H1 (cell line): ENCODE results near the gene STARD4. TPM values are rescaled to one million over a fixed set of nuclear protein-coding genes. Genes with fewer than 3 reads are reported as not detected.

Source experiments
- CTCF ChIA-PET: fragments of 300-600 bp; sonication (Branson Sonifier 250); formaldehyde crosslinking; loops from one replicate; lab custom pipeline; 2021; ENCODE audit not compliant: partially characterized antibody; lab: Charles Lee
- POLR2A ChIA-PET: fragments of 300-600 bp; sonication (Branson Sonifier 250); formaldehyde crosslinking; loops from one replicate; lab custom pipeline; 2021; ENCODE audit warnings: inconsistent platforms; ENCODE audit not compliant: partially characterized antibody; lab: Charles Lee
- DNase-seq, 2 experiments: peaks; one replicate each; pipeline versions ENCODE4 v3.0.0 to v3.0.0-alpha.2; 2010 to 2022; ENCODE audit warnings: low spot score in 2 of 2, low read depth in 1 of 2, mixed read lengths in 1 of 2
- FAIRE-seq: peaks from 2 replicates; lab custom pipeline; 2011; peaks lifted over from hg19 to GRCh38; lab: Jason Lieb, UNC
- H2AFZ ChIP-seq: 2 replicates; pipeline ENCODE4 v1.8.1; 2012; ENCODE audit warnings: low read length, inconsistent platforms
- H2AK5ac ChIP-seq: 2 replicates; pipeline ENCODE4 v1.6.1; 2013; ENCODE audit warnings: low read depth, low read length
- H2BK120ac ChIP-seq: replicated peaks from 2 replicates; pipeline ENCODE3; 2013; ENCODE audit warnings: low read depth, low read length, inconsistent platforms
- H2BK12ac ChIP-seq: 2 replicates; pipeline ENCODE4 v1.6.1; 2013; ENCODE audit warnings: low read depth, low read length
- H2BK15ac ChIP-seq: 2 replicates; pipeline ENCODE4 v1.6.1; 2013; ENCODE audit warnings: low read length
- H2BK20ac ChIP-seq: 2 replicates; pipeline ENCODE4 v1.6.1; 2013; ENCODE audit warnings: low read length
- H2BK5ac ChIP-seq: 2 replicates; pipeline ENCODE4 v1.6.1; 2013; ENCODE audit warnings: low read depth, low read length
- H3K14ac ChIP-seq: 2 replicates; pipeline ENCODE4 v1.6.1; 2013; ENCODE audit warnings: inconsistent platforms; ENCODE audit not compliant: insufficient read length
- H3K18ac ChIP-seq: 2 replicates; pipeline ENCODE4 v1.6.1; 2013; ENCODE audit warnings: low read length; ENCODE audit errors: extremely low read depth
- H3K23ac ChIP-seq: 2 replicates; pipeline ENCODE4 v1.6.1; 2013; ENCODE audit warnings: inconsistent platforms; ENCODE audit not compliant: insufficient read length
- H3K23me2 ChIP-seq: 2 replicates; pipeline ENCODE4 v1.6.1; 2013; ENCODE audit warnings: low read depth, low read length
- H3K27ac ChIP-seq: 2 replicates; pipeline ENCODE4 v1.6.1; 2011; ENCODE audit warnings: low read depth, low read length, inconsistent platforms
- H3K27me3 ChIP-seq, 4 experiments: replicated peaks in 1 of 4; 1 replicate in 1 of 4; 2 replicates in 3 of 4; pipeline versions ENCODE4 v1.6.1 to v1.8.1; 2011 to 2013; ENCODE audit warnings: low read length in 3 of 4, mild to moderate bottlenecking in 3 of 4, inconsistent platforms in 2 of 4, mixed read lengths in 2 of 4, moderate library complexity in 1 of 4; ENCODE audit not compliant: control insufficient read depth in 3 of 4, insufficient read depth in 3 of 4; ENCODE audit errors: extremely low read depth in 1 of 4
- H3K36me3 ChIP-seq, 4 experiments: 2 replicates each; pipeline versions ENCODE4 v1.6.1 to v1.8.1; 2011 to 2013; ENCODE audit warnings: mild to moderate bottlenecking in 4 of 4, low read length in 3 of 4, moderate library complexity in 2 of 4, control low read depth in 1 of 4, inconsistent platforms in 1 of 4; ENCODE audit not compliant: insufficient read depth in 4 of 4, control insufficient read depth in 2 of 4
- H3K4ac ChIP-seq: replicated peaks from 2 replicates; pipeline ENCODE3; 2013; ENCODE audit warnings: low read length, low read depth, mixed read lengths, inconsistent platforms; ENCODE audit not compliant: insufficient read length
- H3K4me1 ChIP-seq, 4 experiments: replicated peaks in 1 of 4; 1 replicate in 1 of 4; 2 replicates in 3 of 4; pipeline versions ENCODE4 v1.6.1 to v1.8.1; 2011 to 2013; ENCODE audit warnings: low read length in 3 of 4, inconsistent platforms in 2 of 4, mixed read lengths in 1 of 4; ENCODE audit not compliant: insufficient read depth in 4 of 4, control insufficient read depth in 3 of 4
- H3K4me2 ChIP-seq, 2 experiments: 2 replicates each; pipeline versions ENCODE4 v1.6.1 to v1.8.1; 2011 to 2013; ENCODE audit warnings: low read depth in 2 of 2, low read length in 2 of 2, control low read depth in 1 of 2, inconsistent platforms in 1 of 2, mild to moderate bottlenecking in 1 of 2; ENCODE audit not compliant: insufficient read depth in 1 of 2
- H3K4me3 ChIP-seq, 4 experiments: fragments of 200-600, 300-600 bp in 1 of 4; sonication (generic), shearing (Covaris generic), sonication (Bioruptor Twin) in 1 of 4; 2 replicates each; pipeline versions ENCODE4 v1.5.1 to v1.8.1; 2011 to 2016; ENCODE audit warnings: low read length in 4 of 4, low read depth in 3 of 4, control low read depth in 2 of 4, inconsistent platforms in 2 of 4, mild to moderate bottlenecking in 2 of 4, mixed read lengths in 1 of 4, moderate library complexity in 1 of 4; ENCODE audit not compliant: insufficient read depth in 2 of 4; ENCODE audit errors: extremely low read depth in 1 of 4
- H3K56ac ChIP-seq: replicated peaks from 2 replicates; pipeline ENCODE3; 2013; ENCODE audit warnings: low read depth, mild to moderate bottlenecking, mixed read lengths, low read length, inconsistent platforms; ENCODE audit not compliant: insufficient read length
- H3K79me1 ChIP-seq: 2 replicates; pipeline ENCODE4 v1.6.1; 2013; ENCODE audit warnings: low read depth, low read length, control low read depth
- H3K79me2 ChIP-seq, 2 experiments: 2 replicates each; pipeline versions ENCODE4 v1.6.1 to v1.8.1; 2012 to 2013; ENCODE audit warnings: low read length in 2 of 2, mild to moderate bottlenecking in 2 of 2, inconsistent platforms in 1 of 2; ENCODE audit not compliant: insufficient read depth in 2 of 2, control insufficient read depth in 1 of 2
- H3K9ac ChIP-seq, 4 experiments: replicated peaks in 1 of 4; 1 replicate in 1 of 4; 2 replicates in 3 of 4; pipeline versions ENCODE4 v1.6.1 to v1.8.1; 2011 to 2013; ENCODE audit warnings: low read depth in 3 of 4, low read length in 3 of 4, control low read depth in 2 of 4, mild to moderate bottlenecking in 2 of 4, moderate library complexity in 2 of 4, inconsistent platforms in 1 of 4; ENCODE audit errors: extremely low read depth in 1 of 4
- H3K9me3 ChIP-seq, 2 experiments: 2 replicates each; pipeline versions ENCODE4 v1.6.1 to v1.8.1; 2012 to 2013; ENCODE audit warnings: mild to moderate bottlenecking in 2 of 2, moderate library complexity in 2 of 2, control low read depth in 1 of 2, inconsistent platforms in 1 of 2, low read depth in 1 of 2, low read length in 1 of 2, mixed read lengths in 1 of 2; ENCODE audit not compliant: insufficient read depth in 2 of 2
- H4K20me1 ChIP-seq, 2 experiments: replicated peaks in 1 of 2; 2 replicates each; pipeline versions ENCODE3 to v1.8.1; 2011 to 2013; ENCODE audit warnings: inconsistent platforms in 2 of 2, low read length in 2 of 2, mild to moderate bottlenecking in 1 of 2; ENCODE audit not compliant: insufficient read depth in 2 of 2, control insufficient read depth in 1 of 2
- H4K5ac ChIP-seq: 2 replicates; pipeline ENCODE4 v1.6.1; 2013; ENCODE audit warnings: low read length, low read depth, mixed read lengths, inconsistent platforms; ENCODE audit not compliant: insufficient read length
- H4K8ac ChIP-seq: 2 replicates; pipeline ENCODE4 v1.8.0; 2013; ENCODE audit warnings: mild to moderate bottlenecking, moderate library complexity, low read length, inconsistent platforms; ENCODE audit not compliant: insufficient read depth; ENCODE audit errors: extremely low read depth
- H4K91ac ChIP-seq: replicated peaks from 2 replicates; pipeline ENCODE3; 2013; ENCODE audit warnings: low read length, mixed read lengths, inconsistent platforms; ENCODE audit not compliant: insufficient read length
- GABPA ChIP-seq: IDR thresholded peaks from 2 replicates; pipeline ENCODE4 v1.6.1; 2011; ENCODE audit warnings: mild to moderate bottlenecking, low read length, moderate library complexity, borderline replicate concordance; ENCODE audit not compliant: insufficient read depth
- NRF1 ChIP-seq: IDR thresholded peaks from 2 replicates; pipeline ENCODE4 v1.6.1; 2011; ENCODE audit warnings: mild to moderate bottlenecking, low read depth, low read length, improper control_type of control experiment
- POU5F1 ChIP-seq: IDR thresholded peaks from 2 replicates; pipeline ENCODE4 v1.6.1; 2011; ENCODE audit warnings: low read depth, mild to moderate bottlenecking, low read length, moderate library complexity
- RXRA ChIP-seq: IDR thresholded peaks from 2 replicates; pipeline ENCODE4 v1.6.1; 2011; ENCODE audit warnings: low read depth, mild to moderate bottlenecking, low read length, moderate library complexity; ENCODE audit not compliant: insufficient read depth
- SRF ChIP-seq: IDR thresholded peaks from 2 replicates; pipeline ENCODE4 v1.6.1; 2011; ENCODE audit warnings: mild to moderate bottlenecking, low read depth, low read length, moderate library complexity
- WGBS, 2 experiments: shearing (Covaris generic) in 1 of 2; methylation state at CpG; one replicate each; pipeline versions ENCODE4 v1.1.6 to v1.1.7; 2013 to 2015; ENCODE audit warnings: low lambda C conversion rate in 2 of 2, mixed read lengths in 2 of 2, inconsistent platforms in 1 of 2, low coverage in 1 of 2, missing lambda C conversion rate in 1 of 2; ENCODE audit not compliant: insufficient replicate concordance in 2 of 2, insufficient coverage in 1 of 2, insufficient read length in 1 of 2; ENCODE audit errors: extremely low coverage in 1 of 2, missing lambda C conversion rate in 1 of 2; 5-methylcytosine and 5-hydroxymethylcytosine counted together
- polyA plus RNA-seq, 7 experiments: library from polyadenylated mRNA; depleted of rRNA in 3 of 7; stranded (reverse) in 5 of 7; unstranded in 2 of 7; fragments of >200 nt in 5 of 7; fragments of 200-250 nt in 2 of 7; gene quantifications; 1 replicate in 5 of 7; 2 replicates in 1 of 7; 4 replicates in 1 of 7; pipeline versions ENCODE4 v1.2.1 to v1.2.3, GENCODE V29; 2011 to 2013; ENCODE audit warnings: missing spikeins in 2 of 7, mixed read lengths in 2 of 7
- total RNA-seq: library from RNA; stranded (reverse); fragmentation: NEBNext Ultra II Directional; extraction: Animal tissue kit (Norgen Biotek cat#: 25700); gene quantifications from 2 replicates; pipeline ENCODE4 v1.2.1, GENCODE V29; 2021

The STARD4 gene
- total and polyA plus RNA-seq, 2 of the 8 experiments (the other 6 are each of a cell fraction or from before 2014, with no cell fraction given), result 10.8 to 47.9 TPM

GRCh38 chr5:111480346-111480745 is 32.0 kb downstream of the STARD4 start:
- Histone ChIP-seq H3K14ac (no peak overlapping the region), H3K27me3 (no peaks in the 10 kb centered on the region), H3K79me2 (no peaks in the 10 kb centered on the region), H2BK12ac (no peak overlapping the region), H3K36me3 (no peaks in the 10 kb centered on the region), H3K4me1 (no peaks in the 10 kb centered on the region), H3K4me2 (no peak overlapping the region), H3K9me3 (no peaks in the 10 kb centered on the region), H3K9ac (no peak overlapping the region), H2AFZ (no peak overlapping the region), H2BK120ac (no peak overlapping the region), H3K4me3 (no peak overlapping the region), H3K79me1 (no peaks in the 10 kb centered on the region), H2AK5ac (no peak overlapping the region), H4K20me1 (no peaks in the 10 kb centered on the region), H3K23ac (no peak overlapping the region), H3K56ac (no peak overlapping the region), H2BK5ac (no peak overlapping the region), H2BK20ac (no peak overlapping the region), H4K8ac (no peak overlapping the region), H3K4ac (no peak overlapping the region), H3K18ac (no peak overlapping the region), H3K27ac (no peak overlapping the region), H2BK15ac (no peak overlapping the region), H4K91ac (no peak overlapping the region), H4K5ac (no peak overlapping the region), H3K23me2 (no peaks in the 10 kb centered on the region; the same call in 1 of the 2 replicates)
- DNase-seq, result no peak
- ChIA-PET CTCF (interaction anchor here (1.0 kb wide), 1 partner anchor 19 kb away, joined by 3 read pairs; no protein-coding TSS in a partner anchor), POLR2A (no interaction called here)
- 74% methylated on average over 4 of the region's 4 CpGs; no CpG with 5 or more reads in 1 of the 2 experiments for WGBS, 2 experiments
- FAIRE-seq, result no peak
- TF ChIP-seq GABPA, result no peak
- no peak for TF ChIP-seq NRF1
- no peak for TF ChIP-seq RXRA
- TF ChIP-seq POU5F1, result no peak
- no peak for TF ChIP-seq SRF
